22Rv1 (cell line): Measurements from ENCODE around the gene PPP3CA.
A peak's percentile ranks its signal among the peaks of the same experiment; 100 is the strongest.

ENCODE experiments used
- H3K27ac ChIP-seq: fragments of 450-650 bp; 2 replicates; pipeline ENCODE4 v1.5.1; 2017
- CTCF ChIP-seq: fragments of 450-650 bp; IDR thresholded peaks from 2 replicates; pipeline ENCODE4 v1.5.1; 2017; ENCODE audit warnings: mild to moderate bottlenecking
- ZFX ChIP-seq: fragments of 450-650 bp; IDR thresholded peaks from 2 replicates; pipeline ENCODE4 v1.6.1; 2017; ENCODE audit warnings: antibody characterized with exemption, borderline replicate concordance

PPP3CA gene

GRCh38 chr4:101295691-101296090, 51.6 kb downstream of the PPP3CA start:
- H3K27ac ChIP-seq, result peak overlapping the region; percentile 3; the same call in 1 of the 2 replicates
- TF ChIP-seq ZFX, result no peak
- TF ChIP-seq CTCF, result no peak

GRCh38 chr4:101294597-101294996, 52.7 kb downstream of the PPP3CA start:
- H3K27ac ChIP-seq, result peak overlapping the region; percentile 97; the same call in 1 of the 2 replicates
- TF ChIP-seq CTCF, result no peak
- TF ChIP-seq ZFX, result no peak

GRCh38 chr4:101292901-101293300, 54.4 kb downstream of the PPP3CA start:
- H3K27ac ChIP-seq, result peak overlapping the region; percentile 97
- TF ChIP-seq CTCF, result no peak
- TF ChIP-seq ZFX, result no peak

GRCh38 chr4:101292214-101292613, 55.1 kb downstream of the PPP3CA start:
- TF ChIP-seq ZFX (no peak), CTCF (no peak)
- H3K27ac ChIP-seq, result peak overlapping the region; percentile 97

GRCh38 chr4:101291198-101291597, 56.1 kb downstream of the PPP3CA start:
- peak overlapping the region; percentile 97 for H3K27ac ChIP-seq
- TF ChIP-seq CTCF, result no peak
- no peak for TF ChIP-seq ZFX

- H3K27ac ChIP-seq, result peak overlapping the region; percentile 97
- TF ChIP-seq ZFX, result no peak
- TF ChIP-seq CTCF, result no peak
Observed at GRCh38 chr4:101290654-101291053, 56.7 kb downstream of the PPP3CA start.

GRCh38 chr4:101289306-101289705, 58.0 kb downstream of the PPP3CA start:
- H3K27ac ChIP-seq, result peak overlapping the region; percentile 97
- TF ChIP-seq ZFX (no peak), CTCF (no peak)
